ENCODE results near the gene SRPRB.

The SRPRB gene

DNA sequence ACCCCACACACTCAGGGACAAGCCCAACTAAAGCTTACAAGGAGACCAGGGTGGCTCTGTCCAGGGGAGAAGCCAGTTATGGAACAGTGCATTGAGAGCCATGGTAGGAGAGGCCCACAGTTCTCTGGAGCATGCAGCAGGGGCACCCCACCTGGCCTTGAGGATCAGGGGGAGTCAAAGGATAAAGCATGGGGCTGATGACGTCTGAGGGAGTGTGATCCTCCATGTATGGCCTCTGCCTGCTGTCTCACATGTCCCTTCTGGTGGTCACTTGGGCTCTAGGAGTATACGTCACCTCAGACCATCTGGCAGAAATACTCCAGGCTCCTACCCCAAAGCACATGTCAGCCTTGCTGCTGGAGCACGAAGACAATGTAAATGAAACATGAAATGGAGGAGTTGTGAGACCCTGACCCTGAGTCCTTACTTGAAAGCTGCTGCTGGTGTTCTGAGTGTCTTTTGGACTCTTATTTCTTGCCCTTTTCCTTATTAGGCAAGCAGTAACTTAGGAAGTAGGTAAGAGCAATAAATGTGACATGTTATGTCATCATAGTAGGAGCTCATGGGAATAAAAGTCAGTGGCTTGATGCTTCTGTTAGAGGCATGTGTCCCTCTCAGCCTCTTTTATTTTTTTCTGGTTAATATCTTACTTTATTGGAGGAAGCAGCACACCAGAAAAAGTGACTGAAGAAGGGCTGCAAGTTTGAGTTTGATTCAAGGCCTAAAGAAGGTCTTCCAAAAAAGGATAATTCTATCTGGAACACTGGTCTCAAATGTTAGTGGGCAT lies 15.5 kb downstream of the SRPRB start:
- Histone ChIP-seq H3K27ac (replicated peaks) (no peak overlapping the region), H3K27me3 (ENCODE audit: insufficient read depth, poor library complexity, severe bottlenecking) (no peaks in the 10 kb centered on the region), H3K4me3 (replicated peaks; ENCODE audit: insufficient read depth, low read length) (no peak overlapping the region)
- no peak for DNase-seq (ENCODE audit: low read depth in 1 of 2, low spot score in 1 of 2)
- TF ChIP-seq POLR2AphosphoS5 (IDR thresholded peaks at IDR 0.05; ENCODE audit: low read depth): no peak
- TF ChIP-seq, protein P1, sequence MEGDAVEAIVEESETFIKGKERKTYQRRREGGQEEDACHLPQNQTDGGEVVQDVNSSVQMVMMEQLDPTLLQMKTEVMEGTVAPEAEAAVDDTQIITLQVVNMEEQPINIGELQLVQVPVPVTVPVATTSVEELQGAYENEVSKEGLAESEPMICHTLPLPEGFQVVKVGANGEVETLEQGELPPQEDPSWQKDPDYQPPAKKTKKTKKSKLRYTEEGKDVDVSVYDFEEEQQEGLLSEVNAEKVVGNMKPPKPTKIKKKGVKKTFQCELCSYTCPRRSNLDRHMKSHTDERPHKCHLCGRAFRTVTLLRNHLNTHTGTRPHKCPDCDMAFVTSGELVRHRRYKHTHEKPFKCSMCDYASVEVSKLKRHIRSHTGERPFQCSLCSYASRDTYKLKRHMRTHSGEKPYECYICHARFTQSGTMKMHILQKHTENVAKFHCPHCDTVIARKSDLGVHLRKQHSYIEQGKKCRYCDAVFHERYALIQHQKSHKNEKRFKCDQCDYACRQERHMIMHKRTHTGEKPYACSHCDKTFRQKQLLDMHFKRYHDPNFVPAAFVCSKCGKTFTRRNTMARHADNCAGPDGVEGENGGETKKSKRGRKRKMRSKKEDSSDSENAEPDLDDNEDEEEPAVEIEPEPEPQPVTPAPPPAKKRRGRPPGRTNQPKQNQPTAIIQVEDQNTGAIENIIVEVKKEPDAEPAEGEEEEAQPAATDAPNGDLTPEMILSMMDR (IDR thresholded peaks at IDR 0.05; ENCODE audit: insufficient read depth, low read length): no peak
- TF ChIP-seq SPI1 (IDR thresholded peaks at IDR 0.05; ENCODE audit: borderline replicate concordance, low read depth): no peak
- TF ChIP-seq GABPA (IDR thresholded peaks at IDR 0.05; ENCODE audit: low read depth): no peak
- TF ChIP-seq, protein P2, sequence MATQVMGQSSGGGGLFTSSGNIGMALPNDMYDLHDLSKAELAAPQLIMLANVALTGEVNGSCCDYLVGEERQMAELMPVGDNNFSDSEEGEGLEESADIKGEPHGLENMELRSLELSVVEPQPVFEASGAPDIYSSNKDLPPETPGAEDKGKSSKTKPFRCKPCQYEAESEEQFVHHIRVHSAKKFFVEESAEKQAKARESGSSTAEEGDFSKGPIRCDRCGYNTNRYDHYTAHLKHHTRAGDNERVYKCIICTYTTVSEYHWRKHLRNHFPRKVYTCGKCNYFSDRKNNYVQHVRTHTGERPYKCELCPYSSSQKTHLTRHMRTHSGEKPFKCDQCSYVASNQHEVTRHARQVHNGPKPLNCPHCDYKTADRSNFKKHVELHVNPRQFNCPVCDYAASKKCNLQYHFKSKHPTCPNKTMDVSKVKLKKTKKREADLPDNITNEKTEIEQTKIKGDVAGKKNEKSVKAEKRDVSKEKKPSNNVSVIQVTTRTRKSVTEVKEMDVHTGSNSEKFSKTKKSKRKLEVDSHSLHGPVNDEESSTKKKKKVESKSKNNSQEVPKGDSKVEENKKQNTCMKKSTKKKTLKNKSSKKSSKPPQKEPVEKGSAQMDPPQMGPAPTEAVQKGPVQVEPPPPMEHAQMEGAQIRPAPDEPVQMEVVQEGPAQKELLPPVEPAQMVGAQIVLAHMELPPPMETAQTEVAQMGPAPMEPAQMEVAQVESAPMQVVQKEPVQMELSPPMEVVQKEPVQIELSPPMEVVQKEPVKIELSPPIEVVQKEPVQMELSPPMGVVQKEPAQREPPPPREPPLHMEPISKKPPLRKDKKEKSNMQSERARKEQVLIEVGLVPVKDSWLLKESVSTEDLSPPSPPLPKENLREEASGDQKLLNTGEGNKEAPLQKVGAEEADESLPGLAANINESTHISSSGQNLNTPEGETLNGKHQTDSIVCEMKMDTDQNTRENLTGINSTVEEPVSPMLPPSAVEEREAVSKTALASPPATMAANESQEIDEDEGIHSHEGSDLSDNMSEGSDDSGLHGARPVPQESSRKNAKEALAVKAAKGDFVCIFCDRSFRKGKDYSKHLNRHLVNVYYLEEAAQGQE (IDR thresholded peaks at IDR 0.05; ENCODE audit: insufficient replicate concordance, low read depth): no peak

DNA sequence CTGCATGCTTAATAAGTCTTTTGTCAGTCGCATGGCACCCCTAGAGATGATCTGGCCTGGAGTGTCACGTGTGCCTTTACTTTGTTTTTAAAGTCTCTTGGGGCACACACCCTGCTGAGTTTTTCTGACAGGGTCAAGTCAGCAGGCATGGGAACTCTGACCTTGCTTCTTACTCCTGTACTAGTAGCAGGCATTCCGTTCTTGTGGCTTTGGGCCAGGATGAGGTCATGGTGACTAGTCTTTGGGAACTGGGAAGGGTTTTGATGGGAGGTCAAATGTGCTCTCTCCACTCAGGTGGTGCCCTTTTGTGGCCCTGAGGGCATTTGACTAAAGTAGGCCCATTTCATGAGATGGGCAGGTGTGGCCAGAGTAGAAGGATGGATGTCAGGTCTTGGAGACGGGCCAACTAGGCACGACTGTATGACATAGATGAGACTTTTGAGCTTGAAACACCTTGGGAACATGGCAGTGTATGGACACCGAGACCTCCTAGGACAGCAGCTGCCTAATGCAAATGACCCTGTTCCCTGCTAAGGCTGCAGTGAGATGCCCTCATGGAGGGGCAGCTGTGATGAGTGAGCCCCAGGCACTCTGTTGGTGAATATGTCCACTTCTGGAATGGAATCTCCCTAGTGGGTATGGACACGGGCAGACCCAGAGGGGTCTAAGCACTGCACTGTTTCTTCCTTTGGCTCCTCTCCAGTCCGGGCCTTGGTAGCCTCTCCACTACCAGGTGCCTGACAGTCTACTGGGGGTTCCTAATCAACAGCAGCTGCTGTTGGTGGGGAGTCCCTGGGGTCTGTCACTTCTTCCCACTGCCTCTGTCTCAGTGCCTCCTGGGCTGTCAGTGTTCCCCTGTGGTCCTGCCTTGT lies 16.4 kb downstream of the SRPRB start:
- Histone ChIP-seq H3K27me3 (ENCODE audit: insufficient read depth, poor library complexity, severe bottlenecking) (no peaks in the 10 kb centered on the region), H3K27ac (replicated peaks) (no peak overlapping the region), H3K4me3 (replicated peaks; ENCODE audit: insufficient read depth, low read length) (no peak overlapping the region)
- TF ChIP-seq, protein P2 (IDR thresholded peaks at IDR 0.05; ENCODE audit: insufficient replicate concordance, low read depth): no peak
- TF ChIP-seq GABPA (IDR thresholded peaks at IDR 0.05; ENCODE audit: low read depth): no peak
- no peak for TF ChIP-seq POLR2AphosphoS5 (IDR thresholded peaks at IDR 0.05; ENCODE audit: low read depth)
- no peak for TF ChIP-seq SPI1 (IDR thresholded peaks at IDR 0.05; ENCODE audit: borderline replicate concordance, low read depth)
- TF ChIP-seq, protein P1 (IDR thresholded peaks at IDR 0.05; ENCODE audit: insufficient read depth, low read length): no peak
- no peak for DNase-seq (ENCODE audit: low read depth in 1 of 2, low spot score in 1 of 2)

DNA sequence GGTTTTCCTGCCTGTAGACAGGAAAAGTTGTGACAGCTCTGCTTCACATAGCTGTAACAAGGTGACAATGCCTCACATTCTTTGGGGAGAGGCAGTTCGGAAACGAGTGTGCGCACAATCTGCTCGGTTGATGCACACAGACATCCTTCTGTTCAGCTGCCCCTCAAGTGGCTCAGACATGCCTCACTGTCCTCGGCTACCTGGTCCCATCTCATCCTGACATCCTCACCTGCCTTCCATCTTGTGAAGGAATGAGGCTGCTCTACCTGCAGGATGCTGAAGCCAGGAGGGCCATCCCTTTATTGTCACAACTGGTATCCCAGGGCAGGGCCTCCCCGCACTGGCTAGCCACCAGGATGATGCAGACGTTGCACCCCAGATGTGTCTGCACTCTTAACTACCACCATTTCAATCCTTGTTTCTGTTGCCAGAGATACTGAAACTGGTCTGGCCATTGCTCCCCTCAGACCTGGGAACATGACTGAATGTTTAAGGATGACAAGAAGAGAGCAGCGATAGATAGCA lies 19.4 kb downstream of the SRPRB start:
- Histone ChIP-seq H3K27ac (replicated peaks) (no peak overlapping the region), H3K27me3 (ENCODE audit: insufficient read depth, poor library complexity, severe bottlenecking) (no peaks in the 10 kb centered on the region), H3K4me3 (replicated peaks; ENCODE audit: insufficient read depth, low read length) (no peak overlapping the region)
- DNase-seq (ENCODE audit: low read depth in 1 of 2, low spot score in 1 of 2): no peak
- TF ChIP-seq, protein P1 (IDR thresholded peaks at IDR 0.05; ENCODE audit: insufficient read depth, low read length): no peak
- TF ChIP-seq SPI1 (IDR thresholded peaks at IDR 0.05; ENCODE audit: borderline replicate concordance, low read depth) (no peak), POLR2AphosphoS5 (IDR thresholded peaks at IDR 0.05; ENCODE audit: low read depth) (no peak), GABPA (IDR thresholded peaks at IDR 0.05; ENCODE audit: low read depth) (no peak)

All from HL-60 (cell line).